Measurements from ENCODE around the gene CDH7. TPM values are rescaled to one million over a fixed set of nuclear protein-coding genes. Genes with fewer than 3 reads are reported as not detected.

Gene CDH7
- total and polyA plus RNA-seq, 2 of the 13 experiments (the other 11 are each of a cell fraction or from before 2014, with no cell fraction given), result not detected

GRCh38 chr18:65869527-65869926, 118.7 kb downstream of the CDH7 start:
- H3K9me3 ChIP-seq (ENCODE audit: low read length), result no peaks in the 10 kb centered on the region
- WGBS (ENCODE audit: low lambda C conversion rate), result 0% methylated on average over 2 of the region's 3 CpGs
- no peak overlapping the region for H3K4me2 ChIP-seq (ENCODE audit: low read depth, low read length)
- TF ChIP-seq ZNF446 (CRISPR knock-in tag; IDR thresholded peaks at IDR 0.05) (no peak), PLSCR1 (CRISPR knock-in tag; IDR thresholded peaks at IDR 0.05; ENCODE audit: borderline replicate concordance) (no peak), MYC (CRISPR knock-in tag; IDR thresholded peaks at IDR 0.05; ENCODE audit: borderline replicate concordance) (no peak), RORA (CRISPR knock-in tag; IDR thresholded peaks at IDR 0.05) (no peak), ZNF362 (CRISPR knock-in tag; IDR thresholded peaks at IDR 0.05; ENCODE audit: borderline replicate concordance) (no peak), HBP1 (CRISPR knock-in tag; IDR thresholded peaks at IDR 0.05; ENCODE audit: low read depth) (no peak), ZNF704 (CRISPR knock-in tag; IDR thresholded peaks at IDR 0.05; ENCODE audit: borderline replicate concordance) (no peak), ZNF775 (CRISPR knock-in tag; IDR thresholded peaks at IDR 0.05; ENCODE audit: borderline replicate concordance) (no peak), RFX5 (IDR thresholded peaks at IDR 0.05; ENCODE audit: low read depth, low read length) (no peak), FOXO4 (CRISPR knock-in tag; conservative IDR thresholded peaks at IDR 0.05) (no peak), DRAP1 (CRISPR knock-in tag; IDR thresholded peaks at IDR 0.05) (no peak), ZKSCAN5 (CRISPR knock-in tag; IDR thresholded peaks at IDR 0.05) (no peak), ZNF557 (CRISPR knock-in tag; IDR thresholded peaks at IDR 0.05) (no peak), ZNF333 (CRISPR knock-in tag; IDR thresholded peaks at IDR 0.05; ENCODE audit: borderline replicate concordance) (no peak)
- no peaks in the 10 kb centered on the region for H3K4me1 ChIP-seq (ENCODE audit: insufficient read depth, low read length)
- no peak overlapping the region for H2AFZ ChIP-seq (ENCODE audit: low read length)
- no TSS peak for BruUV-seq (replicated peaks)
- no peaks in the 10 kb centered on the region; a peak in 1 of 5 replicates for H3K27me3 ChIP-seq (ENCODE audit: control insufficient read depth in 1 of 2, insufficient read depth in 2 of 2, low read length in 2 of 2)
- ChIA-PET CTCF (ENCODE audit: low intra/inter-chr PET ratio, low total read pairs) (no interaction called here), POLR2A (no interaction called here)
- in situ Hi-C loops (cut with HindIII; ENCODE audit: extremely low pct_ligation_motif_present, low pct_unique_long_range_greater_than_20kb) (no loop called here), intact Hi-C loops (cut with micrococcal nuclease; ENCODE audit: unreplicated experiment) (no loop called here)
- no peak overlapping the region for H3K27ac ChIP-seq (ENCODE audit: extremely low read length, insufficient read depth, low read length)
- FAIRE-seq, result no peak
- no peaks in the 10 kb centered on the region for H3K36me3 ChIP-seq (replicated peaks in 1 of 2; ENCODE audit: control insufficient read depth in 1 of 2, insufficient read depth in 2 of 2, low read length in 2 of 2)
- no peak for ATAC-seq
- H3K4me3 ChIP-seq (replicated peaks in 1 of 3; ENCODE audit: insufficient read depth in 1 of 3, low read depth in 2 of 3, low read length in 3 of 3), result no peak overlapping the region
- no peak for DNase-seq (ENCODE audit: low spot score)
- H3K79me2 ChIP-seq (ENCODE audit: insufficient read depth, low read length), result no peaks in the 10 kb centered on the region
- no peak overlapping the region for H3K9ac ChIP-seq (ENCODE audit: insufficient read depth, low read depth, low read length)
- H4K20me1 ChIP-seq (ENCODE audit: insufficient read depth, low read length), result no peaks in the 10 kb centered on the region

Measured in HepG2 (cell line).